GM12878 (cell line): Measurements from ENCODE around the gene IQGAP2. TPM values are rescaled to one million over a fixed set of nuclear protein-coding genes. Genes with fewer than 3 reads are reported as not detected.

Source experiments
- ATAC-seq: fragments of 200-7000 bp; cut with Tn5 transposase; 3 replicates; pipeline ENCODE4 v1.9.1; 2020; ENCODE audit warnings: mild to moderate bottlenecking, moderate library complexity
- BruUV-seq: library from RNA; stranded (reverse); fragments of 400-500 nt; replicated peaks from 2 replicates; lab custom pipeline; 2021; lab: Mats Ljungman, UMichigan
- CTCF ChIA-PET: fragments of 300-600 bp; sonication (Branson Sonifier 250); formaldehyde crosslinking; extraction: SDS; loops from one replicate; lab custom pipeline; 2021; ENCODE audit warnings: inconsistent platforms; lab: Yijun Ruan, JAX
- POLR2A ChIA-PET: fragments of 350-600 bp; formaldehyde crosslinking; extraction: SDS; loops from one replicate; lab custom pipeline; 2021; ENCODE audit warnings: inconsistent platforms; lab: Charles Lee
- RAD21 ChIA-PET: fragments of 300-600 bp; sonication (Branson Sonifier 250); formaldehyde crosslinking; loops from one replicate; lab custom pipeline; 2023; ENCODE audit warnings: antibody characterized with exemption; ENCODE audit not compliant: unreplicated experiment; lab: Charles Lee
- SMC1A ChIA-PET: fragments of 300-600 bp; sonication (Branson Sonifier 250); formaldehyde crosslinking; loops from one replicate; lab custom pipeline; 2023; ENCODE audit not compliant: unreplicated experiment, uncharacterized antibody; lab: Charles Lee
- DNase-seq: peaks from one replicate; pipeline ENCODE4 v3.0.0-alpha.2; 2011; ENCODE audit warnings: low read depth, low spot score
- FAIRE-seq: peaks from 3 replicates; lab custom pipeline; 2011; peaks lifted over from hg19 to GRCh38; lab: Jason Lieb, UNC
- H2AFZ ChIP-seq: 2 replicates; pipeline ENCODE4 v1.6.0; 2011; ENCODE audit warnings: low read depth, low read length, control low read depth; ENCODE audit not compliant: control insufficient read depth
- H3K27ac ChIP-seq: 2 replicates; pipeline ENCODE4 v1.5.1; 2011; ENCODE audit warnings: control low read depth; ENCODE audit not compliant: control insufficient read depth, insufficient read depth
- H3K27me3 ChIP-seq, 2 experiments: replicated peaks in 1 of 2; 2 replicates each; pipeline versions ENCODE4 v1.6.0 to v1.6.1; 2011; ENCODE audit warnings: low read length in 1 of 2; ENCODE audit not compliant: control insufficient read depth in 2 of 2, insufficient read depth in 2 of 2
- H3K36me3 ChIP-seq, 2 experiments: 2 replicates each; pipeline ENCODE4 v1.5.1; 2011; ENCODE audit warnings: low read length in 1 of 2; ENCODE audit not compliant: control insufficient read depth in 2 of 2, insufficient read depth in 2 of 2
- H3K4me1 ChIP-seq: 2 replicates; pipeline ENCODE4 v1.6.1; 2011; ENCODE audit warnings: mild to moderate bottlenecking, low read length, moderate library complexity, mixed read lengths; ENCODE audit not compliant: control insufficient read depth, insufficient read depth
- H3K4me2 ChIP-seq: 2 replicates; pipeline ENCODE4 v1.6.0; 2011; ENCODE audit warnings: control low read depth; ENCODE audit not compliant: control insufficient read depth, insufficient read depth
- H3K4me3 ChIP-seq: fragments of 200-600 bp; sonication (generic); 2 replicates; pipeline ENCODE4 v1.5.1; 2016
- H3K79me2 ChIP-seq: 2 replicates; pipeline ENCODE4 v1.6.0; 2011; ENCODE audit warnings: low read length; ENCODE audit not compliant: control insufficient read depth, insufficient read depth
- H3K9ac ChIP-seq: 2 replicates; pipeline ENCODE4 v1.8.0; 2011; ENCODE audit warnings: low read length, control low read depth, mixed read lengths; ENCODE audit not compliant: control insufficient read depth, insufficient read depth
- H3K9me3 ChIP-seq: replicated peaks from 3 replicates; pipeline ENCODE4 v1.5.1; 2011; ENCODE audit warnings: mild to moderate bottlenecking, low read length; ENCODE audit not compliant: control insufficient read depth, insufficient read depth
- H4K20me1 ChIP-seq: 2 replicates; pipeline ENCODE4 v1.6.0; 2011; ENCODE audit not compliant: control insufficient read depth, insufficient read depth
- ATF3 ChIP-seq: IDR thresholded peaks from 2 replicates; pipeline ENCODE4 v1.6.1; 2011; ENCODE audit warnings: low read depth, mild to moderate bottlenecking, low read length, moderate library complexity, borderline replicate concordance; ENCODE audit errors: extremely low read depth
- BMI1 ChIP-seq: fragments of 450-650 bp; IDR thresholded peaks from 2 replicates; pipeline ENCODE4 v1.6.1; 2016; ENCODE audit warnings: mild to moderate bottlenecking, moderate library complexity, borderline replicate concordance
- CHD1 ChIP-seq: IDR thresholded peaks from 2 replicates; pipeline ENCODE4 v1.6.1; 2012; ENCODE audit warnings: low read depth, low read length, improper control_type of control experiment
- FOXK2 ChIP-seq: fragments of 450-650 bp; IDR thresholded peaks from 2 replicates; pipeline ENCODE4 v1.6.1; 2017; ENCODE audit warnings: mild to moderate bottlenecking, moderate library complexity
- GABPA ChIP-seq: IDR thresholded peaks from 2 replicates; pipeline ENCODE4 v1.6.1; 2014; ENCODE audit warnings: antibody characterized with exemption, low read depth, mild to moderate bottlenecking, inconsistent platforms
- HDAC6 ChIP-seq: fragments of 200-600 bp; sonication (generic); IDR thresholded peaks from one replicate; pipeline ENCODE4 v1.8.0; 2017; ENCODE audit warnings: antibody characterized with exemption; ENCODE audit not compliant: unreplicated experiment
- MXI1 ChIP-seq: fragments of 150-350 bp; IDR thresholded peaks from 2 replicates; pipeline ENCODE4 v1.6.1; 2011; ENCODE audit warnings: low read depth, mild to moderate bottlenecking, inconsistent platforms, low read length, improper control_type of control experiment
- POU2F2 ChIP-seq: IDR thresholded peaks from 3 replicates; pipeline ENCODE4 v1.6.1; 2011; ENCODE audit warnings: low read depth, mild to moderate bottlenecking, low read length, borderline replicate concordance
- TCF3 ChIP-seq: IDR thresholded peaks from 2 replicates; pipeline ENCODE4 v1.6.1; 2012; ENCODE audit warnings: low read depth, mild to moderate bottlenecking, low read length, borderline replicate concordance; ENCODE audit not compliant: insufficient read depth
- TCF7 ChIP-seq: IDR thresholded peaks from 2 replicates; pipeline ENCODE4 v1.6.1; 2014; ENCODE audit warnings: antibody characterized with exemption, borderline replicate concordance
- ZBED1 ChIP-seq: IDR thresholded peaks from 2 replicates; pipeline ENCODE4 v1.6.1; 2016; ENCODE audit warnings: borderline replicate concordance
- ZBTB40 ChIP-seq: fragments of 450-650 bp; IDR thresholded peaks from 2 replicates; pipeline ENCODE4 v1.6.1; 2016; ENCODE audit warnings: mild to moderate bottlenecking, moderate library complexity, borderline replicate concordance
- ZNF24 ChIP-seq: fragments of 450-650 bp; IDR thresholded peaks from 2 replicates; pipeline ENCODE4 v1.6.1; 2017; ENCODE audit warnings: antibody characterized with exemption, mild to moderate bottlenecking
- ZZZ3 ChIP-seq: IDR thresholded peaks from 2 replicates; pipeline ENCODE4 v1.6.1; 2011; ENCODE audit warnings: low read depth; ENCODE audit not compliant: control insufficient read depth, insufficient read length
- WGBS: methylation state at CpG from one replicate; pipeline ENCODE4 v1.1.6; 2016; ENCODE audit warnings: low lambda C conversion rate; ENCODE audit not compliant: insufficient replicate concordance, insufficient coverage; ENCODE audit errors: missing lambda C conversion rate; 5-methylcytosine and 5-hydroxymethylcytosine counted together
- in situ Hi-C: fragments of 300-500 bp; cut with MboI; formaldehyde crosslinking; loops from 9 replicates; pipeline ENCODE4 v1.14.3; 2018; ENCODE audit warnings: mixed read lengths
- intact Hi-C: fragments of 100-400 bp; cut with micrococcal nuclease; formaldehyde crosslinking; loops from one replicate; pipeline ENCODE4 v1.14.2; 2022; ENCODE audit not compliant: unreplicated experiment
- polyA plus RNA-seq, 11 experiments: library from polyadenylated mRNA; depleted of rRNA in 4 of 11; unstranded in 6 of 11; stranded (reverse) in 5 of 11; fragments of >200 nt; fragmentation: Nextera tagmentation in 4 of 11; fragmentation: Illumina TruSeq in 1 of 11; extraction: Ambion mirVana in 4 of 11; extraction: Trizol in 1 of 11; gene quantifications; 1 replicate in 1 of 11; 2 replicates in 10 of 11; pipeline versions ENCODE4 v1.2.1 to v1.2.3, GENCODE V29; 2011 to 2016; ENCODE audit warnings: inconsistent platforms in 2 of 11, missing spikeins in 2 of 11, low read depth in 1 of 11
- total RNA-seq, 4 experiments: library from RNA; depleted of rRNA in 3 of 4; stranded (reverse); fragments of >200 nt in 3 of 4; fragmentation: Illumina TruSeq in 1 of 4; extraction: Trizol in 1 of 4; gene quantifications; 2 replicates each; pipeline versions ENCODE4 v1.2.1 to v1.2.3, GENCODE V29; 2013 to 2021
- TF ChIP-seq, protein P1 (sequence below): IDR thresholded peaks from 2 replicates; pipeline ENCODE4 v1.6.1; 2012; ENCODE audit warnings: low read depth, low read length, improper control_type of control experiment

The IQGAP2 gene
- total and polyA plus RNA-seq, 10 of the 15 experiments (the other 5 are each of a cell fraction or from before 2014, with no cell fraction given): 14.5 to 41.4 (median 21.8) TPM

- TF ChIP-seq ZBTB40 (no peak), ZZZ3 (no peak), ATF3 (no peak), GABPA (no peak), FOXK2 (no peak)
- TF ChIP-seq, all 136 proteins: peak for 0
Observed at GRCh38 chr5:76462097-76462667, 59.1 kb downstream of the IQGAP2 start (continued).

GRCh38 chr5:76467216-76467615 is 64.1 kb downstream of the IQGAP2 start:
- ChIA-PET SMC1A (interaction anchor here (1.1 kb wide), 2 partner anchors 19 to 63 kb away, joined by 3 read pairs; no protein-coding TSS in a partner anchor), RAD21 (no interaction called here), POLR2A (no interaction called here), CTCF (interaction anchor here (0.6 kb wide), 1 partner anchor 202 kb away, joined by 3 read pairs; no protein-coding TSS in a partner anchor)
- Histone ChIP-seq H3K4me1 (no peaks in the 10 kb centered on the region), H4K20me1 (no peaks in the 10 kb centered on the region), H3K4me3 (no peak overlapping the region), H3K9me3 (no peaks in the 10 kb centered on the region), H3K4me2 (no peak overlapping the region), H3K36me3 (no peaks in the 10 kb centered on the region), H2AFZ (no peak overlapping the region), H3K27me3 (no peaks in the 10 kb centered on the region), H3K9ac (no peak overlapping the region), H3K27ac (no peak overlapping the region), H3K79me2 (no peaks in the 10 kb centered on the region)
- no peak for FAIRE-seq
- in situ Hi-C loops (no loop called here), intact Hi-C loops (no loop called here)
- 95% methylated on average over 1 of the region's 1 CpG for WGBS
- ATAC-seq: no peak
- no peak for DNase-seq
- no TSS peak for BruUV-seq
- TF ChIP-seq ZBED1 (no peak), POU2F2 (no peak), ZNF24 (no peak), ATF3 (no peak), TCF3 (no peak), MXI1 (no peak), CHD1 (no peak), HDAC6 (no peak), TCF7 (no peak), BMI1 (no peak)
- TF ChIP-seq, protein P1, sequence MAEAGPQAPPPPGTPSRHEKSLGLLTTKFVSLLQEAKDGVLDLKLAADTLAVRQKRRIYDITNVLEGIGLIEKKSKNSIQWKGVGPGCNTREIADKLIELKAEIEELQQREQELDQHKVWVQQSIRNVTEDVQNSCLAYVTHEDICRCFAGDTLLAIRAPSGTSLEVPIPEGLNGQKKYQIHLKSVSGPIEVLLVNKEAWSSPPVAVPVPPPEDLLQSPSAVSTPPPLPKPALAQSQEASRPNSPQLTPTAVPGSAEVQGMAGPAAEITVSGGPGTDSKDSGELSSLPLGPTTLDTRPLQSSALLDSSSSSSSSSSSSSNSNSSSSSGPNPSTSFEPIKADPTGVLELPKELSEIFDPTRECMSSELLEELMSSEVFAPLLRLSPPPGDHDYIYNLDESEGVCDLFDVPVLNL: no peak
